ENCODE results near the gene SERPINB7.
"Not testable (repeated sequence)": the region's sequence is repeated elsewhere in the genome, so short reads cannot be mapped to it uniquely, and the experiment has no call there.

The SERPINB7 gene

GRCh38 chr18:63775166-63775730, at the start of gene SERPINB7:
SERPINB7 (plus strand) TSS chr18:63775418; CDS start chr18:63782373, 6,955 bp downstream.
- no peak for DNase-seq (ENCODE audit: low read depth in 2 of 2)

- DNase-seq (ENCODE audit: low read depth in 2 of 2), result no peak
Measured at GRCh38 chr18:63725682-63726480, 49.3 kb upstream of the SERPINB7 start.

GRCh38 chr18:63730773-63731172, 44.4 kb upstream of the SERPINB7 start:
- DNase-seq (ENCODE audit: low read depth in 2 of 2), result no peak

GRCh38 chr18:63731215-63731614, 44.0 kb upstream of the SERPINB7 start:
- no peak for DNase-seq (ENCODE audit: low read depth in 2 of 2)

GRCh38 chr18:63736876-63737275, 38.3 kb upstream of the SERPINB7 start:
- no peak for DNase-seq (ENCODE audit: low read depth in 2 of 2)

- no peak for DNase-seq (ENCODE audit: low read depth in 2 of 2)
Measured at GRCh38 chr18:63741769-63742168, 33.4 kb upstream of the SERPINB7 start.

- no peak for DNase-seq (ENCODE audit: low read depth in 2 of 2)
Measured at GRCh38 chr18:63747006-63747405, 28.2 kb upstream of the SERPINB7 start.

GRCh38 chr18:63749489-63749888, 25.7 kb upstream of the SERPINB7 start:
- no peak for DNase-seq (ENCODE audit: low read depth in 2 of 2)

- DNase-seq (ENCODE audit: low read depth in 2 of 2), result no peak
Measured at GRCh38 chr18:63752636-63753035, 22.6 kb upstream of the SERPINB7 start.

GRCh38 chr18:63753676-63754075, 21.5 kb upstream of the SERPINB7 start:
- DNase-seq (ENCODE audit: low read depth in 2 of 2), result no peak

- DNase-seq (ENCODE audit: low read depth in 2 of 2), result no peak
Measured at GRCh38 chr18:63757541-63757940, 17.7 kb upstream of the SERPINB7 start.

GRCh38 chr18:63758615-63759240, 16.5 kb upstream of the SERPINB7 start:
- no peak for DNase-seq (ENCODE audit: low read depth in 2 of 2)

- DNase-seq (ENCODE audit: low read depth in 2 of 2), result not testable (repeated sequence)
Measured at GRCh38 chr18:63759786-63760185, 15.4 kb upstream of the SERPINB7 start.

GRCh38 chr18:63762518-63762917, 12.7 kb upstream of the SERPINB7 start:
- DNase-seq (ENCODE audit: low read depth in 2 of 2), result no peak

GRCh38 chr18:63763831-63764600, 11.2 kb upstream of the SERPINB7 start:
- no peak for DNase-seq (ENCODE audit: low read depth in 2 of 2)

GRCh38 chr18:63765837-63766236, 9.4 kb upstream of the SERPINB7 start:
- DNase-seq (ENCODE audit: low read depth in 2 of 2), result no peak

GRCh38 chr18:63773551-63773950, 1.7 kb upstream of the SERPINB7 start:
- DNase-seq (ENCODE audit: low read depth in 2 of 2), result no peak

GRCh38 chr18:63774511-63774910, 707 bp upstream of the SERPINB7 start:
- no peak for DNase-seq (ENCODE audit: low read depth in 2 of 2)

GRCh38 chr18:63779386-63779785, 4.2 kb downstream of the SERPINB7 start:
- DNase-seq (ENCODE audit: low read depth in 2 of 2), result no peak

GRCh38 chr18:63783394-63783793, 8.2 kb downstream of the SERPINB7 start:
- no peak for DNase-seq (ENCODE audit: low read depth in 2 of 2)

- DNase-seq (ENCODE audit: low read depth in 2 of 2), result no peak
Measured at GRCh38 chr18:63784787-63785452, 9.7 kb downstream of the SERPINB7 start.

GRCh38 chr18:63787673-63788072, 12.5 kb downstream of the SERPINB7 start:
- no peak for DNase-seq (ENCODE audit: low read depth in 2 of 2)

Measured in stimulated activated CD8-positive, alpha-beta memory T cell treated with anti-CD3 and anti-CD28 coated beads, Interleukin-15, amount 100 ng/mL, for 4 hours (primary cell).